ENCODE measurements around the gene OPN4. TPM values are rescaled to one million over a fixed set of nuclear protein-coding genes. Genes with fewer than 3 reads are reported as not detected.

OPN4 gene
- total RNA-seq, 1 experiment from 2014 or later, result not detected

- ChIA-PET CTCF (interaction anchor here (0.8 kb wide), 1 partner anchor 12 kb away, joined by 4 read pairs; no protein-coding TSS in a partner anchor), POLR2A (no interaction called here)
- H3K9me3 Mint-ChIP-seq (ENCODE audit: unreplicated experiment), result no peaks in the 10 kb centered on the region
- H3K27ac Mint-ChIP-seq (ENCODE audit: low read depth, unreplicated experiment), result no peak overlapping the region
- no peaks in the 10 kb centered on the region for H3K27me3 Mint-ChIP-seq (ENCODE audit: insufficient read depth, unreplicated experiment)
- no peaks in the 10 kb centered on the region for H3K4me1 Mint-ChIP-seq (ENCODE audit: insufficient read depth, unreplicated experiment)
- H3K36me3 Mint-ChIP-seq (ENCODE audit: insufficient read depth, unreplicated experiment), result no peaks in the 10 kb centered on the region
- no peak overlapping the region for H3K4me3 Mint-ChIP-seq (ENCODE audit: unreplicated experiment)
- intact Hi-C loops (cut with micrococcal nuclease), result no loop called here
- BruUV-seq (replicated peaks), result no TSS peak
- DNase-seq (ENCODE audit: unreplicated experiment), result no peak
- TF ChIP-seq CTCF (IDR thresholded peaks at IDR 0.05; ENCODE audit: unreplicated experiment), result no peak
Measured at GRCh38 chr10:86699991-86700840, 45.9 kb downstream of the OPN4 start.

GRCh38 chr10:86700851-86701617, 46.7 kb downstream of the OPN4 start:
- BruUV-seq (replicated peaks), result no TSS peak
- no peak for TF ChIP-seq CTCF (IDR thresholded peaks at IDR 0.05; ENCODE audit: unreplicated experiment)
- Mint-ChIP-seq H3K9me3 (ENCODE audit: unreplicated experiment) (no peaks in the 10 kb centered on the region), H3K27ac (ENCODE audit: low read depth, unreplicated experiment) (no peak overlapping the region), H3K4me1 (ENCODE audit: insufficient read depth, unreplicated experiment) (no peaks in the 10 kb centered on the region), H3K4me3 (ENCODE audit: unreplicated experiment) (no peak overlapping the region), H3K27me3 (ENCODE audit: insufficient read depth, unreplicated experiment) (no peaks in the 10 kb centered on the region), H3K36me3 (ENCODE audit: insufficient read depth, unreplicated experiment) (peaks cover 5% of the 10 kb centered on the region)
- intact Hi-C loops (cut with micrococcal nuclease), result no loop called here
- POLR2A ChIA-PET, result no interaction called here
- CTCF ChIA-PET, result no interaction called here
- DNase-seq (ENCODE audit: unreplicated experiment), result no peak

GRCh38 chr10:86703176-86703575, 48.8 kb downstream of the OPN4 start:
- ChIA-PET CTCF (interaction anchor here (0.5 kb wide), 1 partner anchor 212 kb away, joined by 5 read pairs; no protein-coding TSS in a partner anchor), POLR2A (no interaction called here)
- no peak overlapping the region for H3K27ac Mint-ChIP-seq (ENCODE audit: low read depth, unreplicated experiment)
- no peaks in the 10 kb centered on the region for H3K27me3 Mint-ChIP-seq (ENCODE audit: insufficient read depth, unreplicated experiment)
- TF ChIP-seq CTCF (IDR thresholded peaks at IDR 0.05; ENCODE audit: unreplicated experiment), result no peak
- no peak for DNase-seq (ENCODE audit: unreplicated experiment)
- H3K9me3 Mint-ChIP-seq (ENCODE audit: unreplicated experiment), result no peaks in the 10 kb centered on the region
- no TSS peak for BruUV-seq (replicated peaks)
- no peak overlapping the region for H3K4me3 Mint-ChIP-seq (ENCODE audit: unreplicated experiment)
- H3K4me1 Mint-ChIP-seq (ENCODE audit: insufficient read depth, unreplicated experiment), result no peaks in the 10 kb centered on the region
- intact Hi-C loops (cut with micrococcal nuclease), result no loop called here
- H3K36me3 Mint-ChIP-seq (ENCODE audit: insufficient read depth, unreplicated experiment), result peaks cover 5% of the 10 kb centered on the region

GRCh38 chr10:86705139-86705538, 50.8 kb downstream of the OPN4 start:
- BruUV-seq (replicated peaks), result no TSS peak
- intact Hi-C loops (cut with micrococcal nuclease), result no loop called here
- H3K4me3 Mint-ChIP-seq (ENCODE audit: unreplicated experiment), result no peak overlapping the region
- H3K27ac Mint-ChIP-seq (ENCODE audit: low read depth, unreplicated experiment), result no peak overlapping the region
- TF ChIP-seq CTCF (IDR thresholded peaks at IDR 0.05; ENCODE audit: unreplicated experiment), result no peak
- H3K4me1 Mint-ChIP-seq (ENCODE audit: insufficient read depth, unreplicated experiment), result no peaks in the 10 kb centered on the region
- ChIA-PET CTCF (interaction anchor here (0.6 kb wide), 1 partner anchor 326 kb away, joined by 4 read pairs; no protein-coding TSS in a partner anchor), POLR2A (no interaction called here)
- no peaks in the 10 kb centered on the region for H3K9me3 Mint-ChIP-seq (ENCODE audit: unreplicated experiment)
- H3K36me3 Mint-ChIP-seq (ENCODE audit: insufficient read depth, unreplicated experiment), result peaks cover 5% of the 10 kb centered on the region
- H3K27me3 Mint-ChIP-seq (ENCODE audit: insufficient read depth, unreplicated experiment), result no peaks in the 10 kb centered on the region
- no peak for DNase-seq (ENCODE audit: unreplicated experiment)
